Activated T-cell treated with anti-CD3 and anti-CD28 coated beads, Interleukin-2, amount 50 U/mL, for 1 hour (primary cell): Measurements from ENCODE around the gene PRR23E.

Experiments used
- DNase-seq: peaks from one replicate; pipeline ENCODE4 v3.0.0-alpha.2; 2020

Gene PRR23E, protein sequence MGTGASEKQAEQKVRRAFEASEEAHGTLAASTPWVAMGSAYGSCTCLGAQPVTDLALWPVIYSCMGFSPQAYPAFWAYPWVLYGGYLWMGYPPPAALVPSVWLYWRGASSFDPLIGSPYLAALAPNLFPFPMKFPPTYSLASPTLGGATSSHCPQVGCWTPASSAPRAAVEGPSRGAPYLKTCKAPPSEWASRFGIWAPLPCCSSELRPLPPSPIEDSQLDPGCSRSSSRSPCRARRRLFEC

DNA sequence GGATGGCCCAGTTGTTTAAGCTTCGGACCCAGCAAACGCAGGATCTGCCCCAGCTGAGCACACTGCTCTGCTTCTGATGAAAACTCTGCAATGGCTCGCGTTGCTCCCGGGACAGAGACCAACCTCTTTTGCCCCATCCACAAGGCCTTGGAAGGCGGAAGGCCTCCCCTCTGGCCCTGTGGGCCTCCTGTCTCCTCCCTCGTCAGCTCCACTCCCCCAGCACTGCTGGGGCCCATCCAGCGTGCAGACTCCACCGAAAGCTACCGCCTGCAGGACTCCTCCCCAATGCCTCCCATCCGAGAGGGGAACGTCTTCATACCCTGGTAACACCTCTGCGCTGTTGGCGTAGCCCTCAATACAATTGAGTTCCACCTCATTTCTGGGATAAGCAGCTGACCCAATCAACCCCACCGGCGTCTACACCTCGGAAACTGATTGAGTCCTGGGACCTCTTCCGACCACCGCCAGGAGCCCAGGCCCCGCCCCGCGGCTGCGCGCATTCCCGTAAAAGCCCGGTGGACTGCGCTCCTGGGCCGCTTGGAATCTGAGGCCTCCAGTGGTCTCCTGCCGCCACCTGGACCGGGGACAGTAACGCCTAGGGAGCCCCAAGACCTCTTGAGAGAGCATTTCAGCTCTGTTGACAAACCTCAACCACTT is at the start of gene PRR23E:
PRR23E (plus strand) TSS at position 556 of the 657 bp plus-strand sequence. CDS start 3,555 bp downstream, outside the sequence.
- DNase-seq, result no peak

DNA sequence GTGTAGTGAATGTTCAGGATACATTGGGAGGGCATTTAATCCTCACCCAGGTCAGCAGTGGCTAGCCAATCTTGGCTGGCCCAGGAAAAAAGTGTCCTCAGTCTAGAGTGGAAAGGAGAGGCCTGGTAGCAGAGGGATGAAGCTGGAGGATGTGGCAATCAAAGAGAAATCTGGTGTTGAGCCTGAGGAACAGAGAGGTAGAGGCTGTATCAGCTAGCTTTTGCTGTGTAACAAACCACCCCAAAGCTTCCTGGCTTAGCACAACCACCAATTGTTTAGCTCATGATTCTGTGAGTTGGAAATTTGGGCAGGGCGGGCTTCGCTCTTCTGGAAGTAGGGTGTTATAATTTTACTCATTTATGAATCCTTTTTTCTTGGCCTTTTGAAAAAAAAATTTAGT is 49.8 kb upstream of the PRR23E start:
- DNase-seq, result no peak

DNA sequence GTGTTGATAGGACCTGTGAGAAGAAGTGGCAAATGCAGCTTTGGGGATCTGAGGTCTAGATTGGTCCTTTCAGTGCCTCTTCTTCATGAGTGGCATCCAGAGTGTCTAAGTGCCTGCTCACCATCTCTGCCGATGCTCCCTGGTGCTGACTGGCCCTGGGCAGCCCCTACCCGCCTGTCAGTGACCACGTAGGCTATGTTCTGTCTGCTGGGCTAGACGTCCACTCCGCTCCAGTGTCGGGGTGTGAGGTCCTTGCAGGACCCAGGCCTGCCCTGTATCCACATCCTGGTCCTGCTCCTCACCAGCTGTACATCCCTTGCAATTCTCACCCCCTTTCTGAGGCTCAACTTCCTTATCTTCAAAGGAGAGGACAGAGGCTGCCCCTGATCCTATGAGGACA is 48.3 kb upstream of the PRR23E start:
- DNase-seq, result no peak

DNA sequence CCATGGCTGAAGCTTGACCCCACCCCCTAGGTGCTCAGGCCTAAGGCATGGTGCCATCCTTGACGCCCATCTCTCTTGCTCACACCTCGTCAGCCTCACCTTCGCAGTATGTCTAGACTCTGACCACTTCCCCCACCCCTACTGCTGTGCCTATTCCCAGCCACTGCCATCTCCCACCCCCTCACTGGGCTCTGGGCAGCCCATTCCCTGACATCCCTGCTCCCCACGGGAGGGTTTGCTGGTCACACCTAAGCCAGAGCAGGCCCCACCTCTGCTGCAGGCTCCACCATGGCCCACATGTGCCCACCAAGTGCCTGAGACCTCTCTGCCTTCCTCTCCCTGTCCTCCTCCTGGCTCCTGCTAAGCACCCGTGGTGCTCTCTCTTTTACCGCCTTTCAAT is 47.7 kb upstream of the PRR23E start:
- no peak for DNase-seq

DNA sequence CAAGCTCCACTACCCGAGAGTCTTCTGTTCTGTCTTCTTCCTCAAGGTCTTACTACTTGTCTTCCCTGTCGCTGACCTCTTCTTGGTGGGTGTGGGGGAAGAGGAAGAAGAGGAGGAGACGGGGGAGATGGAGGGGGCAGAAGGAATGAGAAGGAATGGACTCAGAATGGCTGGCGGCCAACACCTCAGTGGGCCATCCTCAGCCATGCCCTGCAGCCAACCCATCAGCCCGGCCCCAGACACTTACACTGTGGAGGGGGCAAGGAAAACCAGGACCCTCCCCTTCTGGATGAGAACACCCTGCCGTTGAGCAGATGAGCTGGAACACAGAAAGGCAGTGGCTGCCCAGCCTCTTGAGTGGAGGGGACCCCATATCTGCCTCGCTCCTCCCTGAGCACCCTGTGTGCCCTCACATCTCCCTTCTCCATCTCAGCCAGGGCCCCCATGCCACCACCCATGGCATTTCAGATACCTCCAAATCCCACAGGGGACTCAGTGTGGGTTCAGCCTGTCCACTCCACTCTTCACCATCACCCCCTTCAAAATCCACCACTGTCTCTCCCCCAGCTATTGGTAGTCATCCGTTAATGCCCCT is 45.5 kb upstream of the PRR23E start:
- no peak for DNase-seq

DNA sequence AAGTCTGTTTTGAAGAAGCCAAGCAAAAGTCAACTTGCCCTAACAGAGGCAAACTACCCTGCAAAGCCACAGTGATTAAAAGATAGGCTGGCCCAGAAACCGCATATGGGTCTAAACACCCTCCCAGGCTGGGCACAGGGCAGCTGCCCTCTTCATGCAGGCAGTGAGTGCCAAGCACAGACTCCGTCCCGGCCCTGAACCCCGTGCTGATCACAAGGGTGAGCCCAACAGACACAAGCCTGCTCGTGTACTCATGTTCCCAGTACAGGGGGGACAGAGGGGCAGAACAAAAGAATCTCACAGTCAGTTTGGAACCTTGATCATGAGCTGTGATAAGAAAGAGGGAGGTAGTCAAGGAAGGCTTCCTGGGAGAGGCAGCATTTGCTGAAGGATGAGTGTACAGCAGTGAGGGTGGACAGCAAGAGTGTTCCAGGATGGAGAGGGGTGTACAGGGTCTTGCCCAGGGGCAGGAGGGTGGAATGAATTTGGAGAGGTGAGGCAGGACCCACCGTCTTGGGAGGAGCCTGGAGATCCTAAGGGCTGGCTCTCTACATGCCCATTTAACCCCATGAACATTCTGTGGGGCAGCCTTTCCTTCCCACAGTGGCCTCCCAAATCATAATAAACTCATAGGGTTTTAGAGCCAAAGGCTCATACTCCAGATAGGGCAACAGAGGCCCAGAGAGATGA is 43.2 kb upstream of the PRR23E start:
- DNase-seq, result no peak

DNA sequence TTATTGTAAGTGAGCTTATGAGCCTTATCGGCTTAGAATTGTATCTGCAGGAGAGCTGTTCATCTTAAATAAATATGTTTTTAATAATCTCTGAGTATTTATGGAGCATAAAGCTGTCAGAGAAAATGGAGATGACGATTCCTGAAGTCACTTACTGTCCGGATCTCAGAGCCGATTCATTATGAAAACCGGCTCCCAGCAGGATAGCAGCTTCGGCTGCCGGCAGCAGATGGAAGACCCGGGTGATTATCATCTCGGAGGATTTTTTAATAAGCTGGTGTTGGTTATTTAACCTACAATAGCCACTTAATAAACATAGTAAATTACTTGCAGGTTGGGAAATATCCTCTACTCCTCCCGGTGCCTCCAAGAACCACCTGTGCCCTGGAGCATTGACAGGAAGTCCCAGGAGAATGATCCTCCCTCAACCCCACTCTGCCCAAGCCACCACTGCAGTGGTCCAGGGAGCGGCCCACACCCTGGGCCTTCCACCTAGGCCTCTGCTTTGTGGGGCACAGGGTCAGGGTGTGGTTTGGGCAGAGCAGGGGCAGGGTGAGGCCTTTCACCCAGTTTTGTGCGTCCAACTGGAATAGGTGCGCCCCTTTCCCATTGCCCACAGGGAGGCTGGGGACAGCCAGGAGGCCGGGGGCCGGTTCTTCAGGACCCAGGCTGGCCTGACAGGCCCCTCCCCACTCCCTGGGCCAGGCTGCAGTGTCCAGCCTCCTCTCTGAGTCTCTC is 42.2 kb upstream of the PRR23E start:
- no peak for DNase-seq

DNA sequence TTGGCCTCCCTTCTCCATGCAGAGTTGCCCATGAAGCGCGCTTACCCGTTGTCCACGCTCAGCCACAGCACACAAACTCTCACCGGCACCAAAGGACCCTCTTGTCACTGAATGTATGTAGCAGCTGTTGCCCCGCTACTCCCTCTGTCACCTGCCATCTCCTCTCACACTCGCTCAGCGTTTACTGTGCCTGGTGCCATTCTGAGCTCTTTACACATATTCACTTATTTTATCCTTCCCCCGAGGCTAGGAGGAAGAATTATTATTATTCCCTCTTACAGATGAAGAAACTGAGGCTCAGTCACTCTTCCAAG is 41.7 kb upstream of the PRR23E start:
- DNase-seq, result no peak

DNA sequence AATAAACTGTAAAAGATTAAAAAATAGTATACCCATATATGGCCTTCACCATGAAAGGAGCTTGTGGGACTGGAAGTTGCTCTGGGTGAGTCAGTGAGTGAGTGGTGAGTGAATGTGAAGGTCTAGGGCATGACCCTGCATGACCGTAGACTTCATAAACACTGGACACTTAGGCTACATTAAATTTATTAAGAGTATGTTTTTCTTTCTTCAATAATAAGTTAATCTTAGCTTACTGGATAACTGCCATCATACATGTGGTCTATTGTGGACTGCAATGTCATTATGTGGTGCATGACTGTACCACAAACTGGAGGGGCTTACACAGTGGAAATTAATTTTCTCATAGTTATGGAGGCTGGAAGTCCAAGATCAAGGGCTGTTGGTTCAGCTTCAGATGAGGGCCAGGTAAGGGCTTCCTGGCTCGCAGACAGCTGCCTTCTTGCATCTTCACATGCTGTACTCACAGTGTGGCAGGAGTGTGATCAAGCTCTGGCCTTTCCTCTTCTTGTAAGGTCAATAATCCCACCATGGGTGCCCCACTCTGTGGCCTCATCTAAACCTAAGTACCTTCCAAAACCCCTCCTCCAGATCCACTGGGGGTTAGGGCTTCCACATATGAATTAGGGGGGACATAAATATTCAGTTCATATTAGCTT is 40.8 kb upstream of the PRR23E start:
- no peak for DNase-seq

DNA sequence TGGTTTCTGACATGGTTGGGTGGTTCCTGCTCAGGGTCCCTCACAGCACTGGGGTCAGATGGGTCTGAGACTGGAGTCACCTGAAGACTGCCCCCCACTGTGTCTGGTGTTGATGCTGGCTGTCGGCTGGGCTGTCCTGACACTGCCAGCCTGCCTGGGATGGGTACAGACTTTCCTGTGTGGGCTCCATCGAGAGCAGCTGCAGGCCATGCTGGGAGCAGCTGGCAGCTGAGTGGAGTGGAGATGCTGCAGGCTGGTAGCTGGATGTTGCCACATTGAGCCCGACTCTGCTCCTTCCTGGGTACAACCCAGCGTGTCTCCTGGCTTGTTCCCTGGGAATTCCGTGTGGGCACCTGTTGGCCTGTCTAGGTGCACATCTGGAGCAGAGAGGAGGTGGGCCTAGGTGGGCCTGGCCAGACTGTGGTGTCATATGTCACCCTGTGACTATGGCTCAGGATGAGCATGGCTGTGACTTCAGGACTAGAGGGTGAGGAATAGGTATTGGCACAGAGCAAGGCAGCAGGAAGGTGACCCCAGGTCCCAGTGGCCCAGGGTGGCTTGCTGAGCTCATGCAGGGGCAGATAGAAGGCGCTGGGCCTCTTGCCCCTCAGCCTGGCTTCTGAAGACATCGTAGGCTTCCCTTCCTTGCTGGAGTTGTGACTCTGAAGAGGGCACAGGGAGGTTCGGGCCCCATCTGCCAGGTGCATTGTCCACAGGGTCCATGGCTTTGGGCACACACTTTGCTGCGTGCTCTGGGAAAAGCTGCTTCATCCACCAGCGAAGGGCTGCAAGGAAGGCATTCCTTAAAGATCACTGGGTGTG is 40.0 kb upstream of the PRR23E start:
- DNase-seq, result no peak

DNA sequence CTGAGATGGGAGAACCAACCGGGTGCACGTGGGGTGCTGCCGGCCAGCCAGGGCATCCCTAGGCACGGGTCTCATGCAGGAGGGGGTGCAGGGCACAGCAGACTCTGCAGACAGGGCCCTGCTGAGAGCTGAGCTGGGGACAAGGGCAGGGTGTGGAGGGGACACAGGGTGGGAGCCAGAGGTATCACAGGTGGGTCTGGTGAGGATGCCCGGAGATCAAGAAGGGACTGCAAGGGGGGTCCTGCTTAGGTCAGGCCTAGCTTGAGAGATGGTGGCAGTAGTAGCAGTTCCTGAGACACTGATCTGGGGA is 39.5 kb upstream of the PRR23E start:
- DNase-seq, result no peak

DNA sequence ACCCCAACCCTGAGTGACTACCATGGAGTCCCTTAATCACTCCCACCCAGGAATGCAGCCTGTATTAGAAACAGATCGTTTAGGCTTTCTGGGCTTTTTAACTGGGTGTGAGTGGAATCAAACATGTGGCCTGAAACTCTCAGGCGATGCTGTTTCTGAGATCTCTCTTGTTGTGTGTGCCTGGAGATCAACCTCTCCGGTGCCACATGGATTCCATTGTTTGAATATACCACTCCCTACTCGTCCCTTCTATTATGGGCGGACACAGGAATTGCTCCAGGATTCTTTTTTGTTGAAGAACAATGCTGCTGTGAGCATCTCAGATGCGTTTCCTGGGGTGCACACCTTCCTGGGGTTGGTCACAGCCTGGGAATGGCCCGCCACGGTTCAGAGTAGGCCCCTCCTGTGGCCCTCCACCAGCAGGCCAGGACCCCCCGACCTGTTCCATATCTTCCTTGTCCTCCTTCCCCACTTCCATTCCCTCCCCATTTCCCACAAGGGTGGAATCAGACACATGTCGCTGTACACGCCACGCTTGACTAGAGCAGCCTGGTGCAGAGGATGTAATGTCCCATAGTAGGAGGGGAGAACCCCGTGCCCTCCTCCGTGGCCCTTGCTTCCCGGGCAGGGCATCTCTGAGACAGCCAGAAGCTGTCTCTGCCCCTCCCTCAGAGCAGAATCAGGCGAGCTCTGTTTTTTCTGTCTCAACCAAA is 36.4 kb upstream of the PRR23E start:
- no peak for DNase-seq

DNA sequence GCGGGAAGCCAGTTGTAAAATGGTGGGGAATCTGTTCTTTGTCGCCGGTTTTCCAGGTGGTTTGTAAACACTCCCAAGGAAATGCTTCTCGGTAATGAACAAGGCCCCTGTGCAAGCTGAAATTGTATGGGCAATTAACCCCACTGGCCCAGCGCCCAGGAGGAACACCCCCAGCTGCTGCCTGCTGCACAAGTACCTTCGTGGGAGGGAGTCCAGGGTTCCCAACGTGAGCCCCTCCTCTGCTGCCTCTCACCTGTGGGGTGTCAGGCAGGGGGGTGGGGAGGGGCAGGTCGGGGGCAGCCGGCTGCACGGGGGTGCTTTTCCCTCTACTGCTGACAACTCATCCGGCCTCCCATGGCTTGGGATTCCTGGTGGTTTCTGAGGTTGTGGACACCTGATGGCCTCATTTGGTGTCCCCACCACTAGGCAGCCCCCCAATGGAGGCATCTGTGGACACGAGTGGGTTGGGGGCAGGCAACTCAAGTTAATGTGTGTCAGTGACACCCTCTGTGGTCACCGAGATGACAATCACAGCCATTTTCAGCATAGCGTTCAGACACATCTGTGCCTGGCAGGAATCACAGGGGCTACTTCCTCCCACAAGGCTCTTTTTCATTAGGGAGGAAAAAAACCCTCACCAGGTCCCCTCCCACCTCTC is 35.6 kb upstream of the PRR23E start:
- DNase-seq, result no peak

DNA sequence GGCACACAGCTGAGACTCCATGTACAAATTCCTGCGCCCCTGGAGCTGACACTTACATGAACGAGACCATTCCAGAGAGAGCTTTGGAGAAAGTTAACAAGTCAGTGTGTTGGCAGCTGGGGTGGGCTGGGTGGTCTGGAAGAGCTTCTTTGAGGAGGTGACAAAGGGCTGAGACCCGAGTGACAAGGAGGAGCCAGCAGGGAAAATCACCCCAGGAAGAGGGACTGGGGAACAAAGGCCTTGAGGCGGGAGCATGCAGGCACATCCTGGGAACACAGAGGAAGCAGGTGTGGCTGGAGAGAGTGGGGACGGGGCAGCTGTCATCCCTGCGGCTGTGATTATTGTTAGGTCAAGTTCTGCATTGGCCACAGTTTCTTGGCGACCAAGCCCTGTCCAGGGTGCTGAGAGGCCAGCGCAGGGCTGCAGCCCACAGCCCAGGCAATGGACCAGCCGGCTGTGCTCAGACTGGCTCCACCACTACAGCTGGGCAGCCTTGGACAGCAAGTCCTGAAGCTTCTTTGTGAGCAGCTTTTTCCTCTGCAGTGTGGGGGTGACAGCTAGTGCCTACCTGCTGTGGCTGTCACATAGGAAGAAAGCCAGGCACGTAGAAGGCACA is 34.2 kb upstream of the PRR23E start:
- DNase-seq, result no peak

DNA sequence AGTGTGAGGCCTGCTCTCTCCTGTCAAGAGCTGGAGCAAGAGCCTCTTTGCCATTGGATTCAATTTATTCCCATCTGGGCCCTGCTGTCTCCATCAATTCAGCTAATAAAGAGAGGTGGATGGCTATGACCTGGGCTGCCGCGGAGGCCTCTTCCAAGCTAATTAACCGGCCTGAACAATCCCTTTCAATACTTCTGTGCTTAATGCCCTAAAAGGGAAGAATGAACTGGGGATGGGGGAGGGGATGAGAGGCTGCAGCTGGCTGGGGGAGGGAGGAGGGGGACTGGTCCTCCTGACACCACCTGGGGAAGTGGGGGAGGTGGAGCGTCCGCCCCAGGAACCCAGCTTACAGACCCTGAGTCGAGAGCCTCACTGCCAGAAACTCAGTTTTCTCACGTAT is 33.4 kb upstream of the PRR23E start:
- DNase-seq, result no peak

DNA sequence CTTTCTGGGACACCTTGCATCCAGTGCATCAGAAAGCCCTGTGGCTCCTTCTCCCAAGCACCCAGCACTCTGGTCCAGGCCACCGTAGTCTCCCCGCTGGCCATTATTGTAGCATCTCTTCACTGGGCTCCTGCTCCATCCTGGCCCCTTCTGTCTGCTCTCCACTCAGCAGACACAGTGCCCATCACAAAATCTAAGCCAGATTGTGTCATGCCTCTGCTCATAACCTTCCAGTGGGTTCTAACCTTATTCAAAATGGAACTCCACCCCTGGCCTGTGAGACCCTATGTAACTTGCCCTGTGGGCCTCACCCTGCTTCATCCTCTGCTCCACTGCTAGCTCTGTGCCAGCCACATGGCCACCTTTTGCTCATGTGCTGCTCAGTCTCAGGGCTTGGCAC is 31.7 kb upstream of the PRR23E start:
- DNase-seq, result no peak

DNA sequence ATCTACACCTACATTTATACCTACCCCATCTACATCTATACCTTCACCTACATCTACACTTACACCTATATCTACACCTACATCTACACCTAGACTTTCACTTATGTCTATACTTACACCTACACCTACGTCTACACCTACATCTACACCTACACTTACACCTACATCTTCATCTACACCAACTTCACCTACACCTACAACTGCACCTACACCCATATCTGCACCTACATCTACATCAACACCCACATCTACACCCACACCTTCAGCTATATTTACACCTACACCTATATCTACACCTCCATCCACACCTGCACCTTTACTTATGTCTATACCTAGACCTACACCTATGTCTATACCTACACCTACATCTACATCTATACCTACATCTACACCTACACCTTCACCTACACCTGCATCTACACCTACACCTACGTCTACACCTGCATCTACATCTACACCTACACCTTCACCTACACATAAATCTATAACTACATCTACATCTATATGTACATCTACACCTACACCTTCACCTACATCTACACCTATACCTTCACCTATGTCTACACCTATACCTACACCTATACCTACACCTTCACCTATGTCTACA is 30.9 kb upstream of the PRR23E start:
- DNase-seq, result no peak

DNA sequence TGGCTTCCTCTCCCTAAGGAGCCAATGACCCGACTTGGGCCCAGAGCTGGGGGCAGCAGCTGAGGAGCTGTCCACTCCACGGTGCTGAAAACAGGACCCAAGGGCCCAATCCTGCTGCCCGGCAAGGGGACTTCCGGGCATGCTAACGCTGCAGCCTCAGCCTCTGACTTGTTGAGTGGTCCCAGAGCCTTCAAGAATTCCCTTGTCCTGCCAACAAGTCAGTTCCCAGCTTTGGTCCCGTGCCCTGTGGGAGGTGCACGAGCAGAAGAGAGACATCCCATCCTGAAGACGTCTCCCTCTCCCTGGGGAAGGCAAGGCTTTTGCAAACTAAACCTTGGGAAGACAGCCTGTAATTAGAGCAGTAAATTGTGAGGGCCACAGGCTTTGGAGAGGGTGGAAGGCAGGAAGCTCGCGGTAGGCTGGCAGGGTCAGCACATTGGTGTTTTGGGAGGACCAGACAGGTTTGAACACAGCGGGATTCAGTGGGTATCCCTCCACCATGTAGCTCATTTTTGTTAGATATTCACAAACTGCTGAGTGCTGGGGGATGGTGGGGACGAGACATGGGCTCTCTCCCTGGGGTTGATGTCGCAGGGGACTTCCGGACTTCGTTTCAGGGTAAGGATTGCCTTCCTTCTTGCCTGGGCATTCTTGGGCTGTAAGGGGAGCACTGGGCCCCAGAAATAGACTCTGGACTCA is 29.8 kb upstream of the PRR23E start:
- no peak for DNase-seq

DNA sequence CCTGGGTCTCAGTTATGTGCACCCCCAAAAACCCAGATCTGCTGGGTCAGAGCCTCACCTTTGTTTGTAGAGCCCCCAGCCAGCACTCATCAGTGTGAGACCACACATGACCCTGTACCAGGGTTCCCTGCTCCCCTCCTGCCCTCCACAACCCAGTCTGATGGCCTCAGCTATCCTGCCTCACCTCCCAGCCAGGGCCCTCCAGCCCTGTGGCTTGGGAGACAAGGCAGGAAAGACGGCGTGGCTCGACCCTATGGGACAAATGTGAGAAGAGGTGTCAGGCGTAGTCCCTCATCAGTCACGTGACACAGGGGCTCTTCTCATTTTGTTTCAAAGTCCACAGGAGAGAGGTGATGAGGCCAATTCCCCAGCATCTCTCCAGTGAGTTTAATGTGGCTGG is 28.3 kb upstream of the PRR23E start:
- no peak for DNase-seq
